KMS-11 (cell line): ENCODE measurements around the gene PPFIBP2.

Source experiments
- H2AFZ ChIP-seq: fragments of 200-600 bp; sonication (generic); 2 replicates; pipeline ENCODE4 v1.6.1; 2016; ENCODE audit warnings: antibody characterized with exemption, mixed run types, low read depth
- H3K27ac ChIP-seq: fragments of 200-600 bp; sonication (generic); 2 replicates; pipeline ENCODE4 v1.6.1; 2016; ENCODE audit warnings: mild to moderate bottlenecking, mixed run types
- H3K27me3 ChIP-seq: fragments of 200-600 bp; sonication (generic); 2 replicates; pipeline ENCODE4 v1.6.1; 2017; ENCODE audit warnings: mild to moderate bottlenecking, low read depth, mixed run types, moderate library complexity; ENCODE audit not compliant: insufficient read depth
- H3K36me3 ChIP-seq: fragments of 200-600 bp; sonication (generic); 2 replicates; pipeline ENCODE4 v1.6.1; 2017; ENCODE audit warnings: mild to moderate bottlenecking, mixed run types; ENCODE audit not compliant: insufficient read depth
- H3K4me1 ChIP-seq: fragments of 200-600 bp; sonication (generic); 2 replicates; pipeline ENCODE4 v1.6.1; 2016; ENCODE audit warnings: mild to moderate bottlenecking, low read depth, mixed run types; ENCODE audit not compliant: poor library complexity, severe bottlenecking
- H3K4me2 ChIP-seq: fragments of 200-600 bp; sonication (generic); 2 replicates; pipeline ENCODE4 v1.7.0; 2016; ENCODE audit warnings: mild to moderate bottlenecking, mixed run types
- H3K4me3 ChIP-seq: fragments of 200-600 bp; sonication (generic); IDR thresholded peaks from 2 replicates; pipeline ENCODE4 v1.6.1; 2017; ENCODE audit warnings: low read depth, low read length, mixed read lengths; ENCODE audit not compliant: insufficient read depth
- H3K79me2 ChIP-seq: fragments of 200-600 bp; sonication (generic); 2 replicates; pipeline ENCODE4 v1.6.1; 2016; ENCODE audit warnings: low read depth, mixed run types; ENCODE audit not compliant: insufficient read depth
- H3K9ac ChIP-seq: fragments of 200-600 bp; sonication (generic); 2 replicates; pipeline ENCODE4 v1.6.1; 2016; ENCODE audit warnings: mild to moderate bottlenecking, mixed run types
- H4K20me1 ChIP-seq: fragments of 200-600 bp; sonication (generic); 2 replicates; pipeline ENCODE4 v1.6.1; 2016; ENCODE audit warnings: mild to moderate bottlenecking, mixed run types; ENCODE audit not compliant: insufficient read depth
- CTCF ChIP-seq: fragments of 200-600 bp; sonication (generic); conservative IDR thresholded peaks from 2 replicates; pipeline ENCODE4 v1.6.1; 2017; ENCODE audit warnings: low read depth, mild to moderate bottlenecking, antibody characterized with exemption, low read length, moderate library complexity, mixed read lengths

The PPFIBP2 gene

GRCh38 chr11:7563281-7563680, 49.5 kb downstream of the PPFIBP2 start:
- Histone ChIP-seq H3K4me3 (no peak overlapping the region), H3K36me3 (no peaks in the 10 kb centered on the region), H3K27me3 (no peaks in the 10 kb centered on the region), H3K4me1 (no peaks in the 10 kb centered on the region), H2AFZ (no peak overlapping the region), H3K9ac (no peak overlapping the region), H3K79me2 (no peaks in the 10 kb centered on the region), H3K4me2 (no peak overlapping the region), H4K20me1 (no peaks in the 10 kb centered on the region), H3K27ac (no peak overlapping the region)
- TF ChIP-seq CTCF, result no peak

- Histone ChIP-seq H3K9ac (no peak overlapping the region), H3K4me1 (no peaks in the 10 kb centered on the region), H3K36me3 (no peaks in the 10 kb centered on the region), H4K20me1 (no peaks in the 10 kb centered on the region), H3K27me3 (no peaks in the 10 kb centered on the region), H3K79me2 (no peaks in the 10 kb centered on the region), H3K4me3 (no peak overlapping the region), H2AFZ (no peak overlapping the region), H3K4me2 (no peak overlapping the region), H3K27ac (no peak overlapping the region)
- no peak for TF ChIP-seq CTCF
Measured at GRCh38 chr11:7564803-7565202, 51.0 kb downstream of the PPFIBP2 start.

- no peak for TF ChIP-seq CTCF
- no peaks in the 10 kb centered on the region for H3K36me3 ChIP-seq
Measured at GRCh38 chr11:7567311-7567710, 53.5 kb downstream of the PPFIBP2 start.

DNA sequence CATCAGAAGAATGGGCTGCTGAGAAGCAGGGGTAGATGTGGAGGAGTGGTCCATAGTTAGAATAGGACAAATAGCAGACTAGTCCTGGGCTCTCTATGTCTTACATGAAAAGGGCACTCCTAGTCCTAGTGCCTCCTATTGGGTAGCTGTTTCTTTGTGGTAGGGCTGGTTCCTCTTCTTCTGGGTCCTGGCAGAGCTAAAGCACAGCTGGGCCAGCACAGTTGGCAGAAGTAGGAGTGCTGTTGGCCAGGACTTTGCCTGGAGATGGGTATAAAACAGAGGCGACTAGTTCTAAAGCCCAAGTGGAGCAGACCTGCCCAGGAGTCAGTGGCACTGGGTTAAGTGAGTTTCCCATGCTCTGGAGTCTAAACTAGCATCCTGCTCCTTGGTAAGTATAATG, 55.2 kb downstream of the PPFIBP2 start:
- Histone ChIP-seq H3K4me1 (peaks cover 13% of the 10 kb centered on the region), H3K36me3 (no peaks in the 10 kb centered on the region), H3K4me3 (no peak overlapping the region), H2AFZ (no peak overlapping the region), H3K27ac (no peak overlapping the region), H4K20me1 (no peaks in the 10 kb centered on the region), H3K4me2 (no peak overlapping the region), H3K79me2 (no peaks in the 10 kb centered on the region), H3K27me3 (no peaks in the 10 kb centered on the region; the same call in 1 of the 2 replicates), H3K9ac (no peak overlapping the region)
- TF ChIP-seq CTCF, result no peak

More at GRCh38 chr11:7567311-7567710, 53.5 kb downstream of the PPFIBP2 start:
- Histone ChIP-seq H2AFZ (no peak overlapping the region), H3K4me2 (no peak overlapping the region), H3K9ac (no peak overlapping the region), H4K20me1 (no peaks in the 10 kb centered on the region), H3K4me3 (no peak overlapping the region), H3K27ac (no peak overlapping the region), H3K79me2 (no peaks in the 10 kb centered on the region), H3K4me1 (peaks cover 13% of the 10 kb centered on the region), H3K27me3 (no peaks in the 10 kb centered on the region)
